Mammary epithelial cell (primary cell): Measurements from ENCODE around the gene ZNF302.
"Not testable (repeated sequence)": the region's sequence is repeated elsewhere in the genome, so short reads cannot be mapped to it uniquely, and the experiment has no call there.

Source experiments
- CTCF ChIP-seq, 2 donors: IDR thresholded peaks in 1 of 2; conservative IDR thresholded peaks in 1 of 2; 2 replicates each; pipeline ENCODE4 v1.5.1; 2011 to 2012; ENCODE audit warnings: inconsistent platforms in 2 of 2, low read length in 2 of 2, mild to moderate bottlenecking in 2 of 2, control low read depth in 1 of 2, low read depth in 1 of 2; ENCODE audit not compliant: insufficient read depth in 1 of 2; ENCODE audit errors: extremely low read depth in 1 of 2
- EZH2 ChIP-seq: IDR thresholded peaks from 2 replicates; pipeline ENCODE4 v1.6.1; 2012; ENCODE audit warnings: low read length, inconsistent platforms, borderline replicate concordance

GRCh38 chr19:34668690-34669089 lies 8.8 kb upstream of the ZNF302 start:
- TF ChIP-seq CTCF (conservative IDR thresholded peaks at IDR 0.05 in 1 of 2, IDR thresholded peaks at IDR 0.05 in 1 of 2; ENCODE audit: extremely low read depth in 1 of 2, insufficient read depth in 1 of 2, low read depth in 1 of 2, low read length in 2 of 2); EZH2: not testable (repeated sequence)
